GM21717 (cell line): ENCODE data around the gene HTRA1.

Source experiments
- ATAC-seq: cut with Tn5 transposase; IDR thresholded peaks from one replicate; pipeline ENCODE4 v1.9.1; 2021; ENCODE audit warnings: mild to moderate bottlenecking, moderate library complexity; ENCODE audit not compliant: unreplicated experiment

The HTRA1 gene

DNA sequence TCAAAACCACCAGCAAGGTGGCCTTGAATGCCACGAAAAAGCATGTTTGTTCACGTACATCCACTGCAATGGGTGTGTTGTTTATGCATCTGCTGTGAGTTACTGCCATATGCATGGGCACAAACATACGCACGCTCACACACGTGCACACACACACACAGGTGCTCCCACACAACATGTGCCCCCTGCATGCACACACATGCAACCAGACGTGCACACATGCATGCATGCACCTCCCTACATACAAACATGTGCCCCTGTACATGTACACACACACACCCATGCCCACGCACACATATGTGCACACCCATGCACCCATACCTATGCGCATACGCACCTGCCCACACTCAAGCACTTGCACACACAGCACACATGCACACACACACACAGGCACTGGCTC lies 89.1 kb downstream of the HTRA1 start:
- no peak for ATAC-seq

DNA sequence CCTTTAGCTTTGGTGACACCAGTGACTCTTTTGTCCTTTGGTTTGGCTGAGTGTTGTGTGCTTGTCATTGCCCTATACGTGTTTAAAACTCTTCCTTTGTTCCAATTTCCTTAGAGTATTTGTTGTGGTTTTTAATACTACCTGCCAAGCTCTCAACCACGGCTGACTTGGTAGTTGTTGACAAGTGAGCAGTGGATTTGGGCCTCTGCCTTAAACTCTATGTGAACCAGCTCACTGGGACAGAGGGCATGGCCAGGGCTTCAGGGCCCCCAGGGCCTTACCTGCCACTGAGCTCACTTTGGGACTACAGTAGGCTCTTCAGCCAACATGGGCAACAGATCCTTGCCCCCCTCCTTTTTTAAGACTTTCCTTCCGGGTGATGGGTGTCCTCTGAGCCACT lies 89.6 kb downstream of the HTRA1 start:
- ATAC-seq: no peak

GRCh38 chr10:122551450-122551849 lies 90.1 kb downstream of the HTRA1 start:
- ATAC-seq: no peak

DNA sequence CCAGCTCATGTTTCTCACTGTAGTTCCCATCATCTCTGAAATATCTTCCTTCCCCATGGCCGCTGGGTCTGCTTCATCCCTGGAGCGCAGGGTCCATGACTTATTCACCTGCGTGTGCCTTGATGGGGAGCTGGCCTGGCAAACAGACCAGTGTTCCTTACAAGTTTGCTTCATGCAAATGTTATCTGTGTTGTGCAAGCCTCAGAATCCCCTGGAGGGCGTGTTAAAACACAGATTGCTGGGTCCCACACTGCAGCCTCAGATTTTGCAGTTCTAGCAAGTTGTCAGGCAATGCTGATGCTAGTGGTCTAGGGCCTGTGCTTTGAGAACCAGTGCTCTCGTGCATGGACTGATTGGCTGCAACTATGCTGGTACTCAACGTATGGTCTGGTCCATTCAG lies 92.0 kb downstream of the HTRA1 start:
- no peak for ATAC-seq

- no peak for ATAC-seq
These were observed 93.0 kb downstream of the HTRA1 start for GRCh38 chr10:122554131-122555036.

GRCh38 chr10:122555442-122555841 lies 94.1 kb downstream of the HTRA1 start:
- no peak for ATAC-seq

DNA sequence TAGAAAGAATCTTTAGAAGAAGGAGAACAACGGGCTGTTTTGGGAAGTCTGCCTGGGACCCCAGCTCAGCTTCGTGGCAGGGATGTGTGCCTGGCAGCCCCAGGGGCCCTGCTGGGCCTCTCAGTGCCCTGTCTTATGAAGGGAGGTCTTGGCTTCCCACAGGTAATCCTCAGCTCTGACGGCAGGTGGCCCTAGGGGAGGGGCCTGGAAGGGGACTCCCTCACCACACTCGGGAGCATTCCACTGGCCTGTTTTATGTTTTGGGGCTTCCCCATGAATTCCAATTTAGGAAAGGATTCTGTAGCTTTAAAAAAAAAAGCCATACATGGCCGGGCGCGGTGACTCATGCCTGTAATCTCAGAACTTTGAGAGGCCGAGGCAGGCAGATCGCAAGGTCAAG lies 96.2 kb downstream of the HTRA1 start:
- ATAC-seq: no peak

- ATAC-seq: no peak
These were observed 97.1 kb downstream of the HTRA1 start for GRCh38 chr10:122558452-122558851.

DNA sequence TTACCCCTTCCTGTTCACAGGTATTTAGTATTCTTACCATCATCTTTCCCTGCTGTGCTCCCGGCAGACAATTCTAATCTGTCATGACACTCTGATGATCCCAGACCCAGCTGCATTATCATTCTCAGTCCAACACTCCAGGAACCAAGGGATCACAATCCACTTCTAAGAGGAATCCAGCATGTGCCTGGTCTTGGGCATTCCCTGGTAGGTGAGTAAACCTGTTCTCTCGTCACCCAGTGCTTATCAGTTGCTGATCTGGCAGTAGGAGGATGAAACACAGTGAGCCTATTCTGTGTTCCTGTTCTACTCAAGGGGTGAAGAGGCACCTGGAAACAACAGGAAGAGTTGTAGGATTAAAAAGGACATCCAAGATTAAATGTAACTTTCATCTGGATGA lies 97.9 kb downstream of the HTRA1 start:
- no peak for ATAC-seq

DNA sequence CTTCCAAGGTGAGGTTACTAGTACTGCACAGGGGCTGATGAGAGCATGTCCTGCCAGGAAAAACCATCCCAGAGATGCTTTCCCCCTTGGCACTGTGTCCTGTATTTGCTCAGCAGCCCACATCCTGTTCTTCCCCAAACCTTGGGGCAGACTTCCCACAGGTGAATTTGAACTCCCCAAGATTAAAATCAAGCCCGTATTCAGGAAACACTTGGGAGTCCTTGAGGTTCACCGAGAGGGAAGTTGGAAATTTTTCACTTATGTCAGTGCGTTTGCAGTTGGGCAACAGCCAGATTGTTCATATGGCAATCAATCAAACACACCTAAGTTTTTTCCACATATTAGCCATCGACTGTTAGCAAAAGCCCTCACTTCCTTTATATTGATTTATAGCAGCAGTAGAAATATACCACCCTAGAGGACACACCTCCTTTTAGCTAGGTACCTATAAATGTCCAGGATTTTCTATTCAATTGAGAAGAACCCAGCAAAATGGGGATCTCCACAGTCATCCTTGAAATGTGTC lies 99.0 kb downstream of the HTRA1 start, which contains the start of gene DMBT1:
DMBT1 (plus strand) TSS at position 476 of the 526 bp plus-strand sequence; CDS start at position 493, 17 bp downstream.
- no peak for ATAC-seq

- ATAC-seq: no peak
These were observed 99.9 kb downstream of the HTRA1 start for GRCh38 chr10:122561212-122561611.

DNA sequence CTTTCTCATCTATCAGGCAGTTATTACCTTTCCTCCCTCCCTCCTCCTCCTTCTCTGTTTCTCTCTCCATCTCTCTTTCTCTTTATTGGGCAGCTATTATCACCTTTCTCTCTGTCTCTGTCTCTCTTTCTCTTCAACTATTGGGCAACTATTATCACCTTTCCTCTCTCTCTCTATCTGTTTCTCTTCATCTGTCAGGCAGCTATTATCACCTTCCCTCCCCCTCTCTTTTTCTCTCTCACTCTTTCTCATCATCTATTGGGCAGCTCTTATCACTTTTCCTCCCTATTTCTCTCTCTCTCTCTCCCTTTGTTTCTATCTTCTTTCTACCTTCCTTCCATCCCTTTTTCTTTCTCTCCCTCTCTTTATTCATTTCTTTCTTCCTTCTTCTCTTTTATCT lies 100.4 kb downstream of the HTRA1 start:
- no peak for ATAC-seq
